Germinal center (tissue), 1 donor: ENCODE results near the gene TFEC.
"Not testable (repeated sequence)": the region's sequence is repeated elsewhere in the genome, so short reads cannot be mapped to it uniquely, and the experiment has no call there.

Experiments
- DNase-seq: peaks from one replicate; pipeline ENCODE4 v3.0.0; 2012; ENCODE audit warnings: mixed read lengths, low spot score

Gene TFEC, protein sequence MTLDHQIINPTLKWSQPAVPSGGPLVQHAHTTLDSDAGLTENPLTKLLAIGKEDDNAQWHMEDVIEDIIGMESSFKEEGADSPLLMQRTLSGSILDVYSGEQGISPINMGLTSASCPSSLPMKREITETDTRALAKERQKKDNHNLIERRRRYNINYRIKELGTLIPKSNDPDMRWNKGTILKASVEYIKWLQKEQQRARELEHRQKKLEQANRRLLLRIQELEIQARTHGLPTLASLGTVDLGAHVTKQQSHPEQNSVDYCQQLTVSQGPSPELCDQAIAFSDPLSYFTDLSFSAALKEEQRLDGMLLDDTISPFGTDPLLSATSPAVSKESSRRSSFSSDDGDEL

DNA sequence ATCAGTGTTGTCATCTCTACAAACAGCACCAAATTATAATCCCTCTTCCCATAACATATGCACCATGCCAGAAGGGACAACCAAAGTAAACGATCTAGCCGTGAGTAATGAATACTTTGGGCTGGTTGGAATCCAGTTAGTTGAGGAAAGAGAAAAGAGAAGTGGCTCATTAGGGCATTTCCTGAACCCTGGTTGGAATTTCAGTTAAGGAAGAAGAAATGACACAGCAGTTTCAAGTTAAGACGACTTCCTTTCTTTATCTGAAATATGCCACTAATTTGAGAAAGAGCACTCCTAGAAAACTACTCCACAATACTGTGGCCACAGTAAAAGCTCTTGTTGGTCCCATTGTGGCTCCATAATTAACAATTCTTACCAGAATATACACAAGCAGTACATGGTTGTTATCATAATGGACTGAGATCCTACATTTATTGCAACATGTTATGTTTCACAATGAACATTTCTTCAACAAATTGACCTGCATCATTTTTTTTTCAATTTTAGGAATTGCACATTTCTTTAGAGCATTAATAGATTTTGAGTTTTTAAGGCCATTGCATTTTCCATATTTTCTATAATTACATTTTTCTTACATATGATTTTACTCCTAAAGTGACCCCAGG lies at the start of gene TFEC:
Gene TFEC, minus strand, starts transcription at position 113 of the 626 bp plus-strand sequence. CDS start 46,322 bp downstream, outside the sequence.
- no peak for DNase-seq

DNA sequence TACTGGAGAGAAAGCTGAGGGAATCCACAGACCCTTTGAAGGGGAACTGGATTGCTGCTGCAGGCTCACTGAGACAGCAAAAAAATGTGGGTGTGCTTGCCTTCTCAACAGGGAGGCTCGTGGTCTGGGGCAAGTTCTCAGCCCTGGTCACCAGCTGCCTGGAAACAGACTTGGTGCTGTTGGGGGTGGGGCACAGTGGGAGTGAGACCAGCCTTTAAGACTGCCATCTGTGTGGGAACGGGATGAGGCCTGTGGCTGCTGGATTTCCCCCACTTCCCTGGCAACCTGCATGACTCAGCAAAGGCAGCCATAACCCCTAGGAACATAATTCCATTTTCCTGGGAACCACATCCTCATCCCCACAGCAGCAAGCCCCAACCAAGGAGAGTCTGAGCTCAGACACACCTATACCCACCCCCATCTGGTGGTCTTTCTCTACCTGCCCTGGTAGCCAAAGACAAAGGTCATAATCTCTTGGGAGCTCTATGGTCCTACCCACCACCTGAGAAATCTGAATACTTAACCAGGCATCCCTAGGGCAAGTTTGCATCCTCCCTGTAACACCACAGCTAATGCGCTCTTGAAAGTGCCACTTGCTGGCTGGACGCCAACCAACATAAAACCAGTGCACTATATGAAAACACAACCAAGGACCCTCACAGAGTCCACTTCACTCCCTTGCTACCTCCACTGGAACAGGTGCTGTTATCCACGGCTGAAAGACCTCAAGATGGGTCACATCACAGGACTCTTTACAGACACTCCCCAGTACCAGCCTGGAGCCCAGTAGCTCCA lies 45.0 kb upstream of the TFEC start:
- DNase-seq: no peak

DNA sequence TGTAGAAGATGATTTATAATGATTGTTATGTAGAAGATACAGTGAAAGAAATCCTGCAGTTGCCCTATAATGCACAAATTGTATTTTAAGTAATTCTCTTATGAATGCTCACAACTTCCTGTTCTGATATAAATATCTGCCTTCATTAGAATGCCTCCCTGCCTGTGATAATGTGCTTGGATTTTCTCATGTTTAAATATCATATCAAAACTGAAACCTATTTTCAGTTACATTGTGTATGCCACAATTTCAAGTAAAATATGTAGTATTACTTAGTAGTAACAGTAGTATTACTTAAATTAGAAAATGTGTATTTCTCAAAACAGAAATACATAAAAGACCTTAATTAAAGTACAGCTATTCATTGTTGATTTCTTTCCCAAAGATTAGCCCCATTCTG lies 41.1 kb upstream of the TFEC start:
- no peak for DNase-seq

DNA sequence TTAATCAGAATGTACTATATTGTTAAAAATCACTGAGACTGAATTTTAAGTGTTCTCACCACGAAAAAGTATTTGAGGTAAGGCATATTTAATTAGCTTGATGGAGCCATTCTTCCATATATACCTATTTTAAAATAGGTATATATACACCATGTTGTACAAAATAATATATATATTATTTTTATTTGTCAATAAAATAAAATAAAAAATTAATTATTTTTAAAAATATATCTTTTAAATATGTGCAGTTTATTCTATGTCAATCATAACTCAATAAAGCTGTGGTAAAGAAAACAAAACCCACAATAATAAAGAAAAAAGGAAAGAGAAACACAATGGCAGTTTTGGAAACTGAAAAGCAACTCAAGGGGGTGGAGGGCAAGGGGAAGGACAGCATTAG lies 33.6 kb upstream of the TFEC start:
- DNase-seq: no peak

DNA sequence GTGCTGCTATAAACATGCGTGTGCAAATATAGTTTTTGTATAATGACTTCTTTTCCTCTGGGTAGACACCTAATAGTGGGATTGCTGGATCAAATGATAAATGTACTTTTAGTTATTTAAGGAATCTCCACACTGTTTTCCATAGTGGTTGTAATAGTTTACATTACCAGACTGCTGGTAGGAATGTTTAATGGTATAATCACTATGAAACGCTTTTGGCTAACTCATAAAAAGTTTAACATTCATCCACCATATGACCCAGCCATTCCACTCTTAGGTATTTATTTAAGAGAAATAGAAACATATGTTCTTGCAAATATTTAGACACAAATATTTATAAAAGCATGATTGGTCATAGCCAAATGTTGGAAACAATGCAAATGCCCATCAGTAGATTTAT lies 32.1 kb upstream of the TFEC start:
- DNase-seq: no peak

DNA sequence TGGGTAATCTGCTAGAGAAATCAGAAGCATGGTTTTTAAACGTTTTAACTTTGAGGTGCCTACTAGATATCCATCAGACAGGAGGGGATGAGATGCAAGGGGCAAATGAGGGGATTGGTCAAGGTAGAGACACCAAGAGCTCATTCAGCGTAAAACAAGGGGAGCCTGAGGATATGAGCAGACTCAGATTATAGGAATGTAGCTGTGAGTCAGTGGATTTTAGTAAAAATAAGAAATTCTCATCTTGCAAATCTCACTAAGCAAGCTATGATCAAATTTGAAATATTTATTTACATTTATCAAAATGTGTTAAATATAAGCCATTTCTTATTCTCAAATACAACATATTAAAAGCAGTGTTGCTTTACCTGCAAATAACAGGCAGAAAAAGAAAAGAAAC lies 21.4 kb upstream of the TFEC start:
- DNase-seq: no peak

DNA sequence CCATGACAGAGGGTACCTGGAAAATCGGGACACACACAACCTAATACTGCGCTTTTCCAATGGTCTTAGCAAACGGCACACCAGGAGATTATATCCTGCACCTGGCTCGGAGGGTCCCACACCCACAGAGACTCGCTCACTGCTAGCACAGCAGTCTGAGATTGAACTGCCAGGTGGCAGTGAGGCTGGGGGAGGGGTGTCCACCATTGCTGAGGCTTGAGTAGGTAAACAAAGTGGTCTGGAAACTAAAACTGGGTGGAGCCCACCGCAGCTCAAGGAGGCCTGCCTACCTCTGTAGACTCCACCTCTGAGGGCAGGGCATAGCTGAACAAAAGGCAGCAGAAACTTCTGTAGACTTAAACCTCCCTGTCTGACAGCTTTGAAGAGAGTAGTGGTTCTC lies 16.7 kb upstream of the TFEC start:
- DNase-seq: not testable (repeated sequence)

DNA sequence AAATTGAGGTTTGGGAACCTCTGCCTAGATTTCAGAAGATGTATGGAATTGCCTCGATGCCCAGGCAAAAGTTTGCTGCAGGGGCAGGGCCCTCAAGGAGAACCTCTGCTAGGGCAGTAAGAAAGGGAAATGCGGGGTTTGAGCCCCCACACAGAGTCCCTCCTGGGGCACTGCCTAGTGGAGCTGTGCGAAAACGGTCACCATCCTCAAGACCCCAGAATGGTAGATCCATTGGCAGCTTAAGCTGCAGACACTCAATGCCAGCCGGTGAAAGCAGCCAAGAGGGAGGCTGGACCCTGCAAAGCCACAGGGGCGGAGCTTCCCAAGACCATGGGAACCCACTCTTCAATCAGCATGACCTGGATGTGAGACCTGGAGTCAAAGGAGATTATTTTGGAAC lies 15.0 kb upstream of the TFEC start:
- DNase-seq: no peak

DNA sequence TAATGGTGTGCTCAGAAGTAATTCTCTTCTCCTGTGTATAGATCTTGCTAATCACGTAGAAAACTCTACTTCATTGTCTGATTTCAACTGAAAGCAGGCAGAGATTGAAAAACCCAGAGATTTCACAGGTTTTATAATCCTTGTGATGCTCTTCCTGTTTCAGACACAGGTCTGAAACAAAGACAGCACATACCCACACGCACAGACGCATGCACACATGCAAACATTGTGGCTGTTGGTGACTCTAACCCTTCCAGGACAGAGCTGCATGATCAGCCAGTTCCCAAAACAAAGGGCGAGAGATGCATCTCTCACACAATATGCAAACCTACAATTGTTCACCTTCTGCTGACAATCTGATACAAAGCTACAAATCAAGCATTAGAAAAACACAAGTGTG lies 11.1 kb upstream of the TFEC start:
- DNase-seq: no peak

DNA sequence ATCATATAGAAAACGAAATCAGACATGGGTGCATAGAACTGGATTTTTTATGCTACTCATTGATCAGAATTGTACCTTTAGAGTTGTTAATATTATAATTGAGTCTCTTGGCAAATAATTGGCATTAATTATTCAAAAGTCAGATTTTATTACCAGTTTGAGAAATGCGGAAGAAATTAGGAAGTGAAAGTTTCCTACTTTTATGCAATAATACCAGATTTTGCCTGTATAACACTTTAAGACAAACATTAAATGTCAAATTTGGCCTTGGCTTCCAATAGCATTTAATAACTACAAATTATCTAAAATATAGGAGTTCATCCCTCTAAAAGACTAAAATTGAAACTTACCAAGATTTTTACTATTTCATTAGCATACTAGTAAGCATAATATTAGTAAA lies 6.8 kb upstream of the TFEC start:
- DNase-seq: no peak

DNA sequence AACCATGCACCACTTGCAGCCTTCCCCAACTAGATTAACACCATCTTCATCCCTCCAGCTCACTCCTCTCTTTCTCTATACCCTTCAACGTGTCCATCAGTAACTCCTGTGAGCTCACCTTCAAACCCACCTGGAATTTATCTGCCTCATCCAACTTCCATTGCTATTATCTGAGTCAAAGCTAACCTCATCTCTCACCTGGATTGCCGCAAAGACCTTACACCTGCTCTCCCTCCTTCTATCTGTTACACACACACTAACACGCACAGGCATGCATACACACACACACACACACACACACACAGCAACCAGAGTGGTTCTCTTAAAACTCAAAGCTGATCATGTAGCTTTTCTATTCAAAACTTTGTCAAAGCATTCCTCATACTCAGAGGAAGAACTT lies 3.8 kb upstream of the TFEC start:
- no peak for DNase-seq

DNA sequence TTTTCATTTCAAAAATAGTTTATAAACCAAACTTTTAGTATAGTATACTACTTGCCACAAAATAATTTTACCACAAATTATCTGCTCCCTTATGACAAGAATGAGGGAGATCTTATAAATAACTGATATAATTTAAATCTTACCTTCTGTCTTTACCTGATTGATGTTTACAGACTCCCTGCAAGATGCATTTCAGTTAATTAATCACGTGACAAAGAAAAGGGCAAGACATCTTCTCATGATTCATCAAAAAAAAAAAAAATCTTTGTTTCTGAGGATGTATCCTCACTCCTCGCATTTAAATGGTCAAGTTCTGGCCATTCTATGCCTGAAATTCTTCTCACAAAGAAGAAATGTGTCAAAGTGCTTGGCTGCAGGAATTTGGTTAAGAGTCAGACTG lies 2.3 kb upstream of the TFEC start:
- no peak for DNase-seq

DNA sequence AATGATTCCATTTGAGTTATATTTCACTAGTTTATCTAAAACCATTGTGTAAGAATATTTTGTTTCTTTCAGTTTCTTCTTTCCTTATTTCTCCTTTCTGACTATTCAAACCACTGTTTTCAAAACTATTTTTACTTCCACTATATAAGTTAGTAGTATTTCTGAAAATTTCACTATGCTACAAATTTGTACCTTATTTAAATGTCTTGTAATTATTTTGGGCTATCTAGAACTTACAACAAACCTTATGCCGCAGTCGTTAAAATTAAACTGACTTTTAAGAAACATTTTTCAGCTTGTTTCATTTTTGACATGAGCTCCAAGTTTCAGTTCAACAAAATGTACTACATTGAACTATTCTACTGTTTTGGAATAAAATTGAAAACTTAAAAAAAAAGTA lies 1.8 kb downstream of the TFEC start:
- DNase-seq: no peak

DNA sequence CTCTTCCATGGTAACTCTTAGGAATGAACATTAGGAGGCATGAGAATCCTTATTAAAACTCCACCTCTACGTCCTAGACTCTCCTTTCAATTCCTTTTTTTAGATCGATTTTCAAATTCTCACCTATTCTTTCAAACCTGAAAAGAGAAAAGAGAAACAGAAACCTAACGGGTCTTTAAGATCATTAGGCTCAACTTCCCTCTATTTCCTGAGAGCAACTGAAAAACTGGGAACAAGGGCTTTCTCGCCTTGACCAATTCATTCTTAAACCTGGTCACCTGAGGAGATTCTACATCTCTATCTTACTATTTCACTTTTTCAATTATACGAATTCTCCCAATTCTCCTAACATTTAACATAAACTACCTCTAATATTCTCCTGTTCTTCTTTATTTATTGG lies 2.8 kb downstream of the TFEC start:
- DNase-seq: no peak

DNA sequence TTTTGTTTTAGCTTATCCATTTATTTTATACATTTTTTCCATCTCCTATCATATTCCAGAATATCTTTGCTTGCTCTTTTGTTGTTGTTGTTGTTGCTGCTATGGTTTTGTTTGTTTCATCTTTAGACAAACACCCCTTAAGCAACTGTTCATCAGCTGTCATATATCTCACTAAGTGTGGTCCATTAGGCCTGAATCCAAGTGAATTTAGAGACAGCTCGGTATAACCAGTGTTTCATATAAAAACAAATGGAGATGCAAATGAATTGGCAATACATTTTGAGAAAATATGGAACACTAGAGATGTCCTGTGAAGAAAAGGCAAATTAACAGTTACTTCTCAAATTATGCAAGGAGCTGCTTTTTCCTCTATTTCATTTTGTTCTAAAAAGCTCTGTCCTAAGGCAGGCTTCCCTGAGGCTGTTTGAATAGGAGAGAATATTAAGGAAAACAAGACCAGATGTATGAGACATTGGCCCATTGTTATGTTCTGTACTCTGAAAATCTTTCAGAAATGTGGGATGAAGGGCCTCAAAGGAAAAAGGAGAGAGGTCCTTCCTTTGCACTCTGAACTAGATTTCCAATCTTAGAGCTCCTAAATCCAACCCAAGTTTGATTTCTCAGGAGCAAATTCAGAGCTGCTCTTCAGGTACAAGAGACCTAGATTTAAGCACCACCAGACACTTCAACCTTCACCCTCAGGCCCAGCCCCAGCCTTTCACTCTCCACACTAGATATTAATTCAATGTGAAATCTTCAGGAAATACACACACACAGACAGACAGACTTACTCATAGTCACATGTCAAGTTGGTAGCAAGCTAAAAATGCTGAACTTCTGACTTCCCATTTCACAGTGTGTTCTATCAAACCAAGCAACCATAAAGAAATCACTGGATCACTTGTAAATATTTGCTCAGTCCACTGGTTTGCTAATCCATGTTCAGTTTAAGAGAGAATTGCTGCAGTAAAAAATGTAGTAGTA lies 5.4 kb downstream of the TFEC start:
- DNase-seq: no peak

DNA sequence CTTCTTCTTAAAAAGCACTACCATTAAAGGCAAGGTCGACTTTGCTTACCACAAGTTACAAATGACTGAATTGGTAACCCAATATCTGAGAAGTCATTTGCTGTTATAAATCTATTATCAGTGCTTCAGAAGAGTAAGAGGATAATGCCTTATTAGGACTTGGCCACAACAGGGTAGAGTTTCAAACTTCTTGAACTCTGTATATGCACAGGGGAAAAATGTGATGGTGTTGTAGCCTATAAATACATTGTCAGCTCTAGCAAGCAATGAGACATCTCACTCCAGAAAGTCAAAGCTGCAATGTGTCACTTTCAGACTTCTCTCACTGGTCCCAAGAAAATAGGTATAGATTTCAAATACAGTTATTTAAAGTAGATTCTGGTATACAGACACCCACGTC lies 9.3 kb downstream of the TFEC start:
- no peak for DNase-seq

DNA sequence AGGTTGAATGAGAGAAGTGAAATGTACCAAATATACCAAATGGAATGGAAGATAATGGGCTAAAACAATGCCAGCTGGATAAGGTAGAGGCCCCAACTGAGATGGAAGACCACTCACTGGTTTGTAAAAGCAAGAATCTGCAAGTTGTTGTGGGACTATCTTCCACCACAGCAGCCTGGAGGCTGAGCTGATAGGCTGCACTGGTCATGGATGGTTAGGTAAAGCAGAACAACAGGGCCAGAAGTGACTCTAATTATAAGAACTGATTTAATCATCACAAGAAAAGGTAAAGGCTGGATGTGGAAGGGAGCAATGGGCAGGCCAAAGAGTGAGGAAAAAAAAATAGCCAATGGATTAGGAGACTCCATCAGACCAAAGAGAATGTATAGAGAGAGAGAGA lies 11.8 kb downstream of the TFEC start:
- DNase-seq: no peak

DNA sequence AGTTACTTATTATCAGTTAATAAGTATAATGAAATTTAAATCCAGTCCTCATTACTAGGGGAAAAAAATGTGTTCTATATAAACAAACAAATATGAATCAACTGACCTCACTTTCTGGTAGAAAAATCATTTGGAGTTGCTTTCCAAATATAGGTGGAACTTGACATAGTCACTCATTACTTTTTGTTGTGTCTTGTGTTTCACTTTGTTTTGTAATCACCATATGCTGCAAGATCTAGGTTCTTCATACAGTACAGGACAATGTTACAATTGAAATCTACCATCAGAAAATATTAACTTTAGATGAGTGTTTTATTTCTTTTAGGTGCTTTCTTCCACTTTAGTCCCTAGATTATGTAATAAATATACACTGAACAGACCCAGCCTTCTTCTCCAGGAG lies 16.9 kb downstream of the TFEC start:
- no peak for DNase-seq

DNA sequence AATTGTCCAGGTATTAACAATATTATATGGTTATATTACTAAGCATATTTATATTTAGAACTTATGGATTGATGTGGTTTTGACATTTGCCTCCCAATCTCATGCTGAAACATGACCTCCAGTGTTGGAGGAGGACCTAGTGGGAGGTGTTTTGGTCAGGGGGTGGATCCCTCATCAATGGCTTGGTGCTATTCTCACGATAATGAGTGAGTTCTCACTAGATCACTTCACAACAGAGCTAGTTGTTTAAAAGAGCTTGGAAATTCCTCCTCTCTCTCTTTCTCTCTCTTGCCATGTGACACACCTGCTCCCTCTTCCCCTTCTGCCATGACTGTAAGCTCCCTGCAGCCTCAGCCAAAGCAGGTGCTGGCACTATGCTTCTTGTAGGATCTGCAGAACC lies 19.0 kb downstream of the TFEC start:
- no peak for DNase-seq

DNA sequence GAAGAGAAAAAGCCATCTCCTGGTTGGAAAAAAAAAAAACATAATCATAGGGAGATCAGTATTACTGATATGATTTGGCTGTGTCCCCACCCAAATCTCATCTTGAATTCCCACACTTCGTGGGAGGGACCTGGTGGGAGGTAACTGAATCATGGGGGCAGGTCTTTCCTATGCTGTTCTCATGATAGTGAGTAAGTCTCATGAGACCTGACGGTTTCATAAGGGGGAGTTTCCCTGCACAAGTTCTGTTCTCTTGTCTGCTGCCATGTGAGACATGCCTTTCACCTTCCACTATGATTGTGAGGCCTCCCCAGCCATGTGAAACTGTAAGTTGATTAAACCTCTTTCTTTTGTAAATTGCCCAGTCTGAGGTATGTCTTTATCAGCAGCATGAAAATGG lies 25.8 kb downstream of the TFEC start:
- not testable (repeated sequence) for DNase-seq

DNA sequence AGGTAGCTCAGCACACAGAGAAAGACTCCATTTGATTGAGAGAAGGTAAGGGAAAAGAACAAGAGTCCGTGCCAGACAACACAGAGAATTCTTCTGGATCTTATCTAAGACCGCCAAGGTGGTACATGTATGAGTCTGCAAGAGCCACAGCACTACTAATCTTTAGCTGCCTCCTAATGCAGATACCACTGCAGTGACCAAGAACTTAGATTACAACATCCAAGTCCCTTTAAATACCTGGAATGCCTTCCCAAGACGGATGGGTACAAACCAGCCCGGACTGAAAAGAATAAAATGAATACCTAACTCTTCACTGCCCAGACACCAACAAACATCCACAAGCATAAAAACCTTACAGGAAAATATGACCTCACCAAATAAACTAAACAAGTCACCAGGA lies 33.3 kb downstream of the TFEC start:
- DNase-seq: no peak

DNA sequence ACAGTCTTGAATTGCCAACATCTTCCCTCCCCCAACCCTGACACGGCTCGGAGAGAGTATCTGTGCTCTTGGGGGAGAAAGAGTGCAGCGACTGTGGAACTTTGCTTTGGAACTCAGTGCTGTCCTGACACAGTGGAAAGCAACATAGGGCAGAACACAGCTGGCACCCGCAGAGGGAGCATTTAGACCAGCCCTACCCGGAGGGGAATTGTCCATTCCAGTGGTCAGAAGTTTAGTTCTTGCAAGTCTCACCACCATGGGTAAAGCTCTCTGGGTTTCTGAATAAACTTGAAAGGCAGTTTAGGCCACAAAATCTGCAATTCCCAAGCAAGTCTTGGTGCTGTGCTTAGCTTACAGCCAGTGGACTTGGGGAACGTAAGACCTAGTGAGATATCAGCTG lies 34.9 kb downstream of the TFEC start:
- no peak for DNase-seq
